DMS53 treated with DMSO at 0.1 percent for 48 hours (cell line): ENCODE data around the gene GORAB.

ENCODE experiments used
- DNase-seq: peaks from one replicate; lab custom pipeline; 2025; ENCODE audit not compliant: unreplicated experiment; lab: John Stamatoyannopoulos, UW

The GORAB gene

DNA sequence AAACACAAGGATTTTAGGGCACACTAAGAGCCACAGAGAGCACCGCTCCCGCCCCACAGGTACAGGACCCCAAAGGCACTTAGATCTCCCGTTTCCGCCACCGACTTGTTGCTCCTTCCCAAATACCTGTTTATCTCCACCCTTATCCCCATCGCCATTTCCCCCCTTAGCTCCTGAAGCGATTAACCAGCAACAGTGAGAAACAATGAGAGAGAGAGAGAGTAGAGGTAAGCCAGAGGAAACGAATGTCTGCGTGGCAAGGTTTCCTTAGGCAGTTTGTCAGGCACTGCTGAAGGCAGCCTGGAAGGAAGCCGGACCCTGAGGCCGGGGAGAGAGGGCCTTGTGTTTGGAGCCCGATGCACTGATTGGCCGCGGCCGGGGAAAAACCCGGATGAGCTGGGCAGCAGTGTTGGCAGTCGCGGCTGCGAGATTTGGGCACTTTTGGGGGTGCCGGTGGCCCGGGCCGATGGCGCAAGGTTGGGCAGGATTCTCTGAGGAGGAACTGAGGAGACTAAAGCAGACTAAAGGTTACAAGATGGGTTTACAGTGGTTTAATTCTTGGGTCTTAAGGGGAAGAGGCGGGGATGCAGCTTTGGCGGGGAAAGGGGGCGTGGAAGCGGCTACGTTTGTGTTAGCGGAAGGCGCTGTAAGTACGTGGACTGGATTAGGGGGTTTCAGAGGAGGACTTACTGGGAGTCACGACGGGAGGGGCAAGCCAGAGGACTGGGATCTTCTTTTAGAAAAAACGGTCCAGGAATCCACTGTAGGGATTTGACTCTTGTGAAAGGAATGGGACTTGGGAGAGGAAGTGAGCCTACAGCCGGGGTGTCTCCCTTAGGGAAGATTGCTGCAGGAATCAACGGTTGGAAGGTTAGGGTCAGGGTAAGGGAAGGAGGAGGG lies at the start of gene GORAB:
Gene GORAB (plus strand): TSS at position 409 of the 900 bp plus-strand sequence. CDS start 58 bp downstream, at position 467.
- DNase-seq, result peak; percentile 84

GRCh38 chr1:170483051-170483450 lies 48.9 kb upstream of the GORAB start:
- DNase-seq, result no peak

DNA sequence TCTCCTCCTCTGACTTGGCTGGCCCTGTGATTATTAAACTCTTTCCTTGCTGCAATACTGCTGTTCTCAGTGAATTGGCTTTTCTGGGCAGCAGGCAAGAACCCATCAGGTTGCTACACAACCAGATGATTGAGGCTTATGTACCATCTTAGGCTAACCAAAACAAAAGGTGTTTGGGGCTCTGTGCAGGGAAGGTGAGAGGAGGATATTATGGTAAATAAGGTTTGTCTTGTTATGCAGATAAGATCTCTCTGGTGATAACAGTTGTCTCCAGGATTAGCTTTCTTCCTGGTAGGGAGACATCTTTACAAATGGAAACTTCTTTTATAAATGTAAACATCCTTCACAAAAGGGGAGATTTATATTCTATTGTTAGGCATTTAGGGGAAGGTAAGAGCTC lies 44.5 kb upstream of the GORAB start:
- DNase-seq, result no peak

DNA sequence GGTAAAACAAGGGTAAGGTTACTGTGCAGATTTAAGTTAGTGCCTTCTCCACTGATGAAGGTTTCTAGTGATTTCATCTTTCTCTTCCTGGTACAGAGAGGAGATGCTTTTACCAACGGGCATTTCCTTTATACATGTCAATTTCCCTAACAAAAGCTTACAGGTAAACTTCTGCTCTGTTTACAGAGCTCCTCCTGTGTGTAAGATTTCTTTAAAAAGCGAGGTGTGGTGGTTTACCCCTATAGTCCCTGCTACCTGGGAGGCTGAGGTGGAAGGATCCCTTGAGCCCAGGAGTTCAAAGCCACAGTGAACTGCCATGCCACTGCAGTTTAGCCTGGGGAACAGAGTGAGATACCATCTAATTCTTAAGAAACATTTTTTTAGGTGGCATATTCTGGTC lies 40.7 kb upstream of the GORAB start:
- DNase-seq, result no peak

DNA sequence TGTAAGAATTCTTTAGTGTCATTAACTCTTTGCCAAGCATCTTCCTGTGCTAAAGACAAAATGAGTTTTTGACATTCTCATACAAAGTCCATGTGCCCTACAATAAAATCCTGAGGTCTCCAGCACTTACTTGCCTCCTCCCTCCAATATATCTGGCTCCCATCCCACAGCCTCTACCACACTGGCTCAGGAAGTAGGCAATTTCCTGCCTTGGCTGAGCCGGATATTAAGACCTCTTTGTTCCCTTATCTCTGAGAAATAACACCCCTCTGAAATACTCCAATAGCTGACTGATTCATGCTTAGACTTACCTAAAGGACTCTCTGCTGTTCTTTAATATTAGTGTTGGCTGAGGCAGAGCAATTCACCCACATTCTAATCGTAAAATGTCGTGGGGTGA lies 37.6 kb upstream of the GORAB start:
- DNase-seq, result no peak

DNA sequence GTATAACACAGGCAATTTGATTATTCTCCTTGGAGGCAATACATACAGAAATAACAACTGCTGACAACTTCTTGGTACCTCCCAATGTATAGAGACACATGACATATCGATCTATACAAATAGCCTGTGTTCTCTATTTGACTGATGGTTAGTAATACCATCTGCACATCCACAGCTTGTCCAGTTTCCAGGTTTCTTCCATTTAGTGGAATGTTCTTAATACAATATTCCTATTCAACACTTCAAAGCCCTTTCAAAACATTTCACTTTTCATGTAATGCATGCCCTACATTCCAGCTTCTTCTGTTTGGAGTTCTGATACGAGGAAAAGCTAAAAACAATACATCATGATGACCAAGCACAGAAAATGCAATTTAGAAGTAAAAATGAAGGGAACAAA lies 37.0 kb upstream of the GORAB start:
- no peak for DNase-seq

GRCh38 chr1:170498876-170499275 lies 33.1 kb upstream of the GORAB start:
- DNase-seq, result no peak

- no peak for DNase-seq
Observed at GRCh38 chr1:170503665-170504064, 28.3 kb upstream of the GORAB start.

GRCh38 chr1:170510163-170510562 lies 21.8 kb upstream of the GORAB start:
- DNase-seq, result no peak

GRCh38 chr1:170511038-170511437 lies 20.9 kb upstream of the GORAB start:
- no peak for DNase-seq

GRCh38 chr1:170513138-170513537 lies 18.8 kb upstream of the GORAB start:
- DNase-seq, result no peak

DNA sequence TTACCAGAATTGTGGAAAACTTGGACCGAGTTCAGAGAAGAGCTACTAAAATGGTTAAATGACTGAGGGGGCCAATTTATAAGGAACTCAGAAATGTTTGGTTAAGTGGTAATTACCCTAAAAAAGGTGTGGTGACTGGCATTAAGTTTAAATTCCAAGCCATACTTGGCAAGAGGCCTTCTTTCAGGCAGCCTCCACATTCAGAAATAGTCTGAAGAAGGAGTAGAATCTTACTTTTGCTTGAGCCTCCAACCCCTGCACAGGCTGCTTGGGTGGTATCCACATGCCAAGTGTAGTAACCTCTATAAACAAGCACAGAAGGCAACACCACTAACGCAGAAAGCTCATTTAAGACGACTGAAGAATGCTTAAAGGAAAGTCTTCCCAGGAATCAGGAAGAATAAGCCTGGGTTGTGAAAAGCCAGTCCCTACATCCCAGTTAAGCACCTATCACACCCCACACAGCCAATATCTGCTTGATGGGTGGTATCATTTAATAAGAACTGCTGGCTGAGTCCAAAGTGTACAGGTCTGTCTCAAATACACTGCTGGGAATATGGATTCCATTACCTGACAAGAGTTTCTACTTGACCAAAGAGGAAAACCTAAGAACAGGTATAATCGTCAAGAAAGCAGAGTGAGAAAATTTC lies 13.7 kb upstream of the GORAB start:
- DNase-seq, result no peak

GRCh38 chr1:170518965-170519364 lies 13.0 kb upstream of the GORAB start:
- DNase-seq, result no peak

DNA sequence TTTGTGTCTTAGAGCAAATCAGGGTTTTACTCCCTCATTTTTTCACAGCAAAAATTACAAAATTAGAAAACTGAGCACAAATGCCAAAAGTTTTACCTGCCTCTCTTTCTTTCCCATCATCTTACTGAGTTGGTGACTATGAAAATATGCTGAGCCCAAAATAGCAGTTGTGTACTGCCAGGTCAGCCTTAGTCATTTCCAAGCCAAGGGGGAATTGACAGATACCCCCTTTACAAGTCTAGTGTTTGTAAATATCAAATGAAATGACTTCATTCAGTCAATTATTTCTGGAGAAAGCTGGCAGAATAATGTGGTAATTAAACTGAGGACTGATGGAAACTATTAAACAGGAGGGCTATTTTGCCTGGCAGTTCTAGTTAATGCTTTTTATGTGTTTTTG lies 11.4 kb upstream of the GORAB start:
- DNase-seq, result no peak

DNA sequence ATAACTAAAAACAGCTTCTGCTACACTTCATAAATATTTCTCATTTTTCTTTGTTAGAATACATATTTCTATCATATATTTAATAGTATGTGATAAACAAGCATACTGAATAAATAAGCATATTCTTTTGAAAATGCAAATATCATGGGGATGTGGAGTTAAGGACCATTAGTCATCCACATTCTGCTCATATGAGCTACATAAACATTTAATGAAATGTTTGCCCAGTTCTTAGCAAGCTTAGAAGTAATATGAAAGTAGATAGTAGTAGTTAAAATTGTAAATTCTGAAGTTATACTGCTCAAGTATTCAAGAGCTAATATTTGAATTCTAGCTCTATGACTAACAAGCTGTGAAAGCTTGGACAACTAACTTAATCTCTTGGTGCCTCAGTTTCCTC lies 10.1 kb upstream of the GORAB start:
- no peak for DNase-seq

DNA sequence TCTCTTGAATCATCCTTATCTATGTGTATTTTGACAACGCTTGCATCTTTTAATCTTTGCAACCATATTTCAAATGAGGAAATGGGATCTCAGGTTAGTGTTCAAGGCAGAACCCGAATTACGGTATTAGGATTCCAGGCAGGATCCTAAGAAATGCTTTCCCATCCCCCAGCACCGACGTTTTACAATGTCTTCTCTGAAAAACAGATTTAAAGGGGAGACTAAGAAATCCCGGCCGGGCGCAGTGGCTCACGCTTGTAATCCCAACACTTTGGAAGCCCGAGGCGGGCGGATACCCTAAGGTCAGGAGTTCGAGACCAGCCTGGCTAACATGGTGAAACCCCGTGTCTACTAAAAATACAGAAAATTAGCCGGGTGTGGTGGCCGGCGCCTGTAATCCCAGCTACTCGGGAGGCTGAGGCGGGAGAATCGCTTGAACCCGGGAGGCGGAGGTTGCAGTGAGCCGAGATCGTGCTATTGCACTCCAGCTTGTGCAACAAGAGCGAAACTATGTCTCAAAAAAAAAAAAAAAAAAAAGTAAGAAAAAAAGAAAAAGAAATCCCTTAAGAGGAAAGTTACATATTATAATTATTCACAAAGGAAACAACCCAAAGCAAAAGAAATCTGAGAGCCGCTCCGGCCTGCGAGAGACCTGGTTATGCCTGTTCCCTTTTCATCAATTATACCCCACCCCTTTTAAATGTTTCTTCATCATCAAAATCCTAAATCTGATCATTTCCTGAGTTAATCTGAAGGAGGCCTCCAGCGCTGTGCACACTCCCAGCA lies 801 bp upstream of the GORAB start:
- peak; percentile 45 for DNase-seq

GRCh38 chr1:170533298-170533697 lies 1.3 kb downstream of the GORAB start:
- no peak for DNase-seq

DNA sequence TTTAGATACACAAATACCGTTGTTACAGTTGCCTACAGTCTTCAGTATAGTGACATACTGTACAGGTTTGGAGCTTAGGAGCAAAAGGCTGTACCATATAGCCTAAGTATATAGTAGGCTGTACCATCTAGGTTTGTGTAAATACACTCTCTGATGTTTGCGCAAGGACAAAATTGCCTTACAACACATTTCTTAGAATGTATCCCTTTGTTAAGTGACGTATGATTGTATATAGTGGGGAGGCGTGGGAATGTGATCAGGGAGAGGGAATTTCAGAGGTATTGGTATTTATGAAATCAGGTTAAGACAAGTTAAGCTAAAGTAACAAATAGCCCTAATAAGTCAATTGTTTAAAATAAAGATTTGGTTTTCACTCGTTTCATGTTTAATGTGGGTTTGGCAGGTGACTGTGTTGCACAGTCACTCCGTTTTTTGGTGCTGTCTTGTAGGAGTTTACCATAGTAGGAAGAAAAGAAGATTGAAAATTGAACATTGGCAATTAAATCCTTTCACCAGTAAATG lies 2.7 kb downstream of the GORAB start:
- DNase-seq, result no peak

DNA sequence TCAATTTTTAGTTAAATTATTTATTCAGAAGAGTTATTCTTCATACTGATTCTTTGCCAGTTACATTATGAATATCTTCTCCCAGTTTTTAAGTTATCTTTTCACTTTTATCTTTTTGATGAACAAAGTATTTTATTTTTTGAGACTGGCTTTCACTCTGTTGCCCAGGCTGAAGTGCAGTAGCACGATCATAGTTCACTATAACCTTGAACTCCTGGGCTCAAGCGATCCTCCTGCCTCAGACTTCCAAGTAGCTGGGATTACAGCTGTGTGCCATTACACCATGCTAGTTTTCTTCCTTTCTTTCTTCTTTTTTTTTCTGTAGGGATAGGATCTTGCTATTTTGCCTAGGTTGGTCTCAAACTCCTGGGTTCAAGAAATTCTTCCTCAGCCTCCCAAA lies 3.5 kb downstream of the GORAB start:
- no peak for DNase-seq

DNA sequence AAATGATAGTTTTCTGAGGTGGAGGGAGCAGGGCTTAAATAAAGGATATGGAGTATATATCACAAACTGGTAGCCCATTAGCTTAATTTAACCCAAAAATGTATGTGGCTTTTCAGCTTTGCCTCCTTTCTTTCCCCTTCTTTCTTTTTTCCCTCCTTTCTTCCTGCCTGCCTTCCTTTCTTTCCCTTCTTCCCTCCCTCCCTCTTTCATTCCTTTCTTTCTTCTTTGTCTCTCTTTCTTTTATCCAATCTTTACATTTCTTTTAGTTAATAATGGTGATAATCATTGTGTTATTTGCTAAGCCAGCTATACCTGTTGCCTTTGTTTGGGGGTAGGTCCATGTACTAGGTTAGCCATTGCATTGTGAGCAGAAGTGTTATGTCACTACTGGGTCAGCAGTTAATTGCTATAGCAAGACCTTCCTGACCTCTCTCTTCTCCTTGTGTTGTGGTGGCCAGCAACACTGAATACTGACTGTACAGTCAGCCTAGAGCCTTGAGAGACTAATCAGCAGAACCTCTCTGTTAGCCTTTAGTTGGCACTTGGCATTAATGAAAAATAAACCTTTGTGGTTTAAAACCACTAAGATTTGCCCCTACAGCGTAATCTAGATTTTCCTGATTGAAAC lies 5.1 kb downstream of the GORAB start:
- no peak for DNase-seq
